ENCODE data around the gene PCSK5.

- TF ChIP-seq YY1 (IDR thresholded peaks at IDR 0.05; ENCODE audit: low read depth, low read length) (no peak), CTCF (IDR thresholded peaks at IDR 0.05; ENCODE audit: control extremely low read depth in 1 of 3, insufficient read depth in 1 of 3, low read depth in 1 of 3, low read length in 3 of 3) (no peak), TBP (IDR thresholded peaks at IDR 0.05; ENCODE audit: low read depth, low read length) (no peak), POLR2AphosphoS5 (IDR thresholded peaks at IDR 0.05; ENCODE audit: low read depth, low read length) (no peak)
Observed at GRCh38 chr9:76359365-76359764, 468.9 kb downstream of the PCSK5 start.
